DMS 273 treated with DMSO at 0.1 percent for 48 hours (cell line): ENCODE data around the gene GLDC.
"Not testable (repeated sequence)": the region's sequence is repeated elsewhere in the genome, so short reads cannot be mapped to it uniquely, and the experiment has no call there.

Experiments
- DNase-seq: peaks from one replicate; lab custom pipeline; 2025; lab: John Stamatoyannopoulos, UW

The GLDC gene

GRCh38 chr9:6664204-6664680 lies 18.7 kb upstream of the GLDC start:
- DNase-seq = no peak

DNA sequence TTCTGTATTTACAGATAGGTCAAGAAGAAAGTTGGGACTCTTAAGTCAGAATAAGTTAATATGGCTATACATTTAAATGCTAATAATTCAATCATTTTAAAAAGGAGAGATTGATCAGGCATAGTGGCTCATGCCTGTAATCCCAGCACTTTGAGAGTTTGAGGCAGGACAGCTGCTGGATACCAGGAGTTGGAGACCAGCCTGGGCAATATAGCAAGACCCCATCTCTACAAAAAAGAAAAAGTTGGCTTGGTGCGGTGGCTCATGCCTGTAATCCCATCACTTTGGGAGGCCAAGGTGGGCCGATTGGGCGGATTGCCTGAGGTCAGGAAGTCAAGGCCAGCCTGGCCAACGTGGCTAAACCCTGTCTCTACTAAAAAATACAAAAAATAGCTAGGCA lies 15.0 kb upstream of the GLDC start:
- DNase-seq = no peak

- no peak for DNase-seq
Measured at GRCh38 chr9:6658628-6659353, 13.3 kb upstream of the GLDC start.

DNA sequence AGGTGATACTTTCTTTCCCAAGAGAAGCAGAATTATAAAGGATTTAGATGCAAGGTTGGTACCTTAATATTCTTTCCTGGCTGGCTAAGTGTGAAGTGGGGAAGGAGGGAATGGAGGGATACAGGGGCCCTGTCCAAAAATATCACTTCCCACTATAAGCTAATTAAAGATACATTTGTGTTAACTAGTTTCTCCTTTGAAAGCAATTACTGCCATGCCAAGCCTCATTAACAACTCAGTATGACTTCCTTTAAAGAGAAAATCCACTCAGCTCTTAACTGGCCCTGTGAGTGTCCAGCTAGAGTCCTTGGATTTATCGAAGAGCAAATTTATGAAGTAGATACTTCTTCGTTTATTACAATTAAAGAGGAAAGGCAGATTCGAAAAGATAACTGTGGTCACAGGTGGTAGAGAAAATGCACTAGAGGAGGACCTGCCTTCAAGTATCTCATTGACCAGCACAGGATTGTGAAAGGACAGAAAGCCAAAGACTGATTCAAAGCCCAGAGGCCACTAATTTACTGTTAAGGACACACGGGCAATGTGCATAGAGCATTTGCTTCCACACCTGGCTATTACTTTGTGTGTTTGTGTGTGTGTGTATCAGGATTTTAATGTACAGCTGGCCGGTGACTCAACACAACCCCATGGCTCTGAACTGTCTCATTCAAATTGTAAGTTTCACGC lies 11.2 kb upstream of the GLDC start:
- no peak for DNase-seq

- DNase-seq = no peak
Measured at GRCh38 chr9:6655036-6655435, 9.5 kb upstream of the GLDC start.

GRCh38 chr9:6646293-6646636 lies 736 bp upstream of the GLDC start:
- DNase-seq = no peak

GRCh38 chr9:6645105-6645354 lies 499 bp downstream of the GLDC start:
- not testable (repeated sequence) for DNase-seq

DNA sequence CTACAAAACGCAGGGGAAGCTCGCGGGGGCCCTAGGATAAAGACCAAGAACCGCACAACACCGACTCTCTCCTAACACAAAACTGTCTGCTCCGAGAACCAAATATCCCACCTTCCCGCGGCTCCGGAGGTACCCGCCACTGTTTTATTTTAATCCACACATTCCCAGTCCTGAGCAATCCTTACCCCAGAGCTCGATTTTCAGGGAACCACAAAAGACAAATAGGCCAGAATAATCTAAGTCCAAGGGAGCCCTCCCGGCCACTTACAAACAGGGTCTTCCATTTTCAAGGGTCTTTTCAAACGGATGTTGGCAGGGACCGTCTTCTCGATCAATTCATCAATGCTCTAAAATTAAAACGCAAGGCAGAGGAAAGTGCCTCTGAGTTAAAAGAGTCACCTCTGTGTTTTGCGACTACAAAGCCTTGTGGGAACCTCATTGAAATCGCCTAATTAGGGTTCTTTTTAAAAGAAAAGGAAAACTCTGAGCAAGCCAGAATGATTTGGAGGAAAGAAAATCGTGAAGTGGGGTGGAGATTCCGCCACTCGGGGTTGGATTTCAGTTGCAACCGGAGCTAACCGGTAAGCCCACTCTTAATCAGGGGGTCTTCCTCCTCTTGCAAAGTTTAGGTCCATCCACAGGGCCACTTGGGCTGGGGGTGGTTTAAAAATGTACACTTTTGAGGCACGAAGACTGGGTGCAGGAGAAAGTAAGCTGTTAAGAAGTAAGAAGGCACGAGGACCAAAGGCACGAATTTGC lies 1.0 kb downstream of the GLDC start:
- no peak for DNase-seq

GRCh38 chr9:6641961-6642360 lies 3.6 kb downstream of the GLDC start:
- DNase-seq = no peak

DNA sequence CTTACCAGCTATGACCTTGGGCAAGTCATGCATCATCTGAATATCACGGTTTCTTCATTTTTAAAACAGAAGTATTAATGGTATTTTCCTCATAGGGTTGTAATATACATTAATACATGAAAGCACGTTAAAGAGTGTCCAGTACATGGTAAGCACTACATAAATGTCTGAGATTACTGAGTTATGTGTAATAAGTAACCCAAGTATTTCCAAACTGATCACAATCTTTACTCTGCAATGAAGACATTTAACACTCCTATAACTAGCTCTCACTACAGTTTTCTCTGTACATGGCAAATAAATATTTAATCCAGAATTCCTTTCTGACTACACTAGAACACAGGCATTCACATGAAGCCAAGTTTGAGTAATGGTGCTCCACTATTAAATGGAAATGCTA lies 4.0 kb downstream of the GLDC start:
- no peak for DNase-seq

GRCh38 chr9:6641056-6641455 lies 4.5 kb downstream of the GLDC start:
- no peak for DNase-seq

GRCh38 chr9:6640268-6641051 lies 5.1 kb downstream of the GLDC start:
- no peak for DNase-seq

DNA sequence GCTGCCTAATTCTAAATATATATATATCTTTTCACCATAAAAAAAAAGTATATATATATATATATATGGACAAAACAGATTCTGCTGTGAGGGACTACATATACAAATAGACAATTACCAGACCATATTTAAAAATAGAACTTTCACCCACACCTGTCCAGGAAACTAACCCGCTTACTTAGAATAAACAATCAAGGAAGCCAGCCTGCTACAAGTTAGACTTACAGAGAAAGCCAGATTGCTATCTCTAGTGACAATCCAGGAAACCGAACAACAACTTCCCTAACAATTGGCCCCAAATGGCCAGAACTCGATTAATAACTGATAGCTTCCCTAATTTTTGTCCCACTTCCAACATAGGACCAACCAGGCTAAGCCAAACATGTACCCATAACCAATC lies 5.9 kb downstream of the GLDC start:
- no peak for DNase-seq

GRCh38 chr9:6634444-6634843 lies 11.1 kb downstream of the GLDC start:
- no peak for DNase-seq

GRCh38 chr9:6633378-6633777 lies 12.2 kb downstream of the GLDC start:
- DNase-seq = no peak

GRCh38 chr9:6632516-6633183 lies 12.9 kb downstream of the GLDC start:
- no peak for DNase-seq

DNA sequence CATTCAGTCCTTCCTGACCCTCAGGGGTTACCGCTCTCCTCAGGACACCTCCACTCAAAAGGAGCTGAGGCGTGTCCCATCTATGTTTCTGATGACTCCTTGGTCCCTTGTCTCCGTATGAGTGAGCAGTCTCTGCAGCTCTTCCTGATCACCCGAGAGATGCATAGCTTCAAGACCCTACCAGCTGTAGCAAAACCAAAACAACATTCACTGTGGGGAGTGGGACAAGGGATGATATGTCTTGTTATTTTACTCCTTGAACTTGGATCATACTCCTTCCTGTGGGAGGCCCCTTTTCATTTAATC lies 14.4 kb downstream of the GLDC start:
- DNase-seq = no peak

DNA sequence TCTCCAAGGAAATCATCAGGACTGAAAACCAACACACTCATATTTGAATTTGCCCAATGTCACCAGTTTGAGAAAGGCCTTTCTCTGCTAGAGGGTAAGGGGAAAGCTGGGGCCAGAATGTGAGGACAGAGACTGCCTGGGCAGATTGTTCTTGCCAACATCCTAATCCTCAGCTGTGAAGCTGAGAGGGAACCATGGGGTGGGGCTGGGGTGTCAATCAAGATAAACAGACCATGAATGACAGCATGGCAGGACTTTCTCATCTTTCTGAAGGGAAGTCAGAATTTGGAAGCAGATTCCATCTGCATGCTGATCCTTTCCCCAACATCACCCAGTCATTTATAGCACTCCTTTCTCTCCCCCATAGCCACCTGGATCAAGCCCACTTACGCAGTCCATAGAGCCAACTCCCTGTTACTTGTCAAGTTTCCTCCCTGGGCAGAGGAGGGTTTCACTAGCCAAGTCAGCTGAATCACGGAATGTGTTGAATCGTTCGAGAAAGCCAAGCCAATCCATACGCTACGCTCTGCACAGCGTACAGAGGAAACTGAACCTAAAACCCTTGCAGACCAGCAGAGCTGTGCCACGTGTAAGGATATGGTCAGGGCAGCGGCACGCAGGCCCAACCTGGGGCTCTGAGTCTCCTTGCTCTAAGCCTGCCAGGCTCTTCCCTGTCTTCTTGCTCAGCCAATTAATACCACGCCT lies 14.9 kb downstream of the GLDC start:
- no peak for DNase-seq

GRCh38 chr9:6628704-6629103 lies 16.8 kb downstream of the GLDC start:
- no peak for DNase-seq

DNA sequence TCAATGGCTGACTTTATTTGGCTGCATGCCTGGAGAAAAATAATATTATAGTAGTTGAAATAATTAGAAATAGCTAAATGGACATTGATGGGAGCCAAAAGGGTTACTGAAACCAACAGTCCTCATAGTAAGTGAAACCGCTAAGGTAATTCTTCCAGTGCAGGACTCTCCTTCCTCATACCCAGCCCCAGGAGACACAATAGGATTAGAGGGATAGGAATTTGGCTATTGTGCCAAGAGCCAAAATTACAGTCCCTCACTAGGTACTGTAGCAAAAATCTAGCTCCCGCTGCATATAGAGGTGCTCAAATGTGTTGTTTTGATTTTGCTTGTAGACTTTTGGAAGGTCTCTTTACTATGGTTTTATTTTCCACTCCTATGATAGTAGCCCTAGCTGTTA lies 20.2 kb downstream of the GLDC start:
- DNase-seq = no peak

- DNase-seq = not testable (repeated sequence)
Measured at GRCh38 chr9:6622784-6623183, 22.7 kb downstream of the GLDC start.

- DNase-seq = no peak
Measured at GRCh38 chr9:6620796-6621195, 24.7 kb downstream of the GLDC start.
